HG03565 (cell line): ENCODE data around the gene DDX10.
"Not testable (repeated sequence)": the region's sequence is repeated elsewhere in the genome, so short reads cannot be mapped to it uniquely, and the experiment has no call there.

Experiments
- ATAC-seq: cut with Tn5 transposase; IDR thresholded peaks from one replicate; pipeline ENCODE4 v1.9.1; 2021; ENCODE audit warnings: mild to moderate bottlenecking, moderate library complexity; ENCODE audit not compliant: unreplicated experiment

Gene DDX10

DNA sequence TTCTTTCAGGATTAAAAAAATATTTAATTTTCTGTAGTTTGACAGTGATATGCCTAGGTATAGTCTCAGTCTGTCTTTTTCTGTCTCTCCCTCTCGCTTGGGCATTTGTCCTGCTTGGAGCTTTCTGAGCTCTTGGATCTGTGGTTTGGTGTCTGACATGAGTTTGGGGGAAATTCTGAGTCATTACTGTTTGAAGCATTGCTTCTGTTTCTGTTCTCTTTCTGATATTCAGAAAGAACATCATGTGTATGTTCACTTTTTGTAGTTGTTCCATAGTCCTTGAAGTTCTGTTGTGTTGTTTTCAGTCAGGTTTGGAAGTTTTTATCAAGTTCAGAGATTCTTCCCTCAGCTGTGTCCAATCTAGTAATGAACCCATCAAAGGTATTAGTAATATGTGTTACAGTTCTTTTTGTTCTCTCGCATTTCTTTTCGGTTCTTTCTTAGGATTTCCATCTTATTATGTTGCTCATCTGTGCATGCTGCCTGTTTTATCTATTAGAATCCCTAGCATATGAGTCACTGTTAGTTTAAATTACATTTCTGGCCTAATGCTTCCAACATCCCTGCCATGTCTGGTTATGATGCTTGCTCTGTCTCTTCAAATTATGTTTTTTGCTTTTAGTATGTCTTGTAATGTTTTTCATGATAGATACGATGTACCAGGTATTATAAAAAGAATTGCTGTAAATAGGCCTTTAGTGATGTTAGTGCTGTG is 48.4 kb downstream of the DDX10 start:
- ATAC-seq, result peak; percentile 58

DNA sequence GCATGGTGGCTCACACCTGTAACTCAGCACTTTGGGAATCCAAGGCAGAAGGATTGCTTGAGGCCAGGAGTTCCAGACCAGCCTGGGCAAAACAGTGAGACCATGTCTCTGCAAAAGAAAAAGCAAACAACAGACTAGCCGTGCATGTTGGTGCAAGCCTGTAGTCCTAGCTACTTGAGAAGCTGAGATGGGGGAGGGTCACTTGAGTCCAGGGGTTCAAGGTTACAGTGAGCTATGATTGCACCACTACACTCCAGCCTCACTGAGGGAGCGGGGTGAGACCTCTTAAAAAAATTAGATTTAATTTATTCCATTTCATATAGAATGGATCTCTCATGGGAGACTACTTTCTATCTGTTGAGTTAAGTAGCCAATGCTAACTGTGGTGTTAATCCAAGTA is 50.4 kb downstream of the DDX10 start:
- ATAC-seq, result no peak

DNA sequence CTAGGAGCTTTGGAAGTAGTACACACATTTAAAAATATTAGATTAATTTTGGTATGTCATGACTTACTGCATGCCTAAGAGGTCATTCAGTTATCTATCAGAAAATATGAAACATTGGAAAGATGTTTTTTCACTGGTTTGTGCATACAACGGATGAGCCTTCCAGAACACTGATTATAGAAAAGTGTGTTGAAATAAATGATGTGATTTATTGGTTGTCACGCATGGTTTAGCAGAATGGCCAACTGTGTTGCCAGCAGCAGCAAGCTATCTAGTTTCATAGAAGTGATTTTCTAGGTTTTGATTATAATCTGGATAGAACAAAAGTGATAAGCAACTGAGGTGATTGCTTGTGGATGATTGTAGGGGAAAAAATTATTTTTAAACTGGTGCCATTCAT is 53.6 kb downstream of the DDX10 start:
- no peak for ATAC-seq

DNA sequence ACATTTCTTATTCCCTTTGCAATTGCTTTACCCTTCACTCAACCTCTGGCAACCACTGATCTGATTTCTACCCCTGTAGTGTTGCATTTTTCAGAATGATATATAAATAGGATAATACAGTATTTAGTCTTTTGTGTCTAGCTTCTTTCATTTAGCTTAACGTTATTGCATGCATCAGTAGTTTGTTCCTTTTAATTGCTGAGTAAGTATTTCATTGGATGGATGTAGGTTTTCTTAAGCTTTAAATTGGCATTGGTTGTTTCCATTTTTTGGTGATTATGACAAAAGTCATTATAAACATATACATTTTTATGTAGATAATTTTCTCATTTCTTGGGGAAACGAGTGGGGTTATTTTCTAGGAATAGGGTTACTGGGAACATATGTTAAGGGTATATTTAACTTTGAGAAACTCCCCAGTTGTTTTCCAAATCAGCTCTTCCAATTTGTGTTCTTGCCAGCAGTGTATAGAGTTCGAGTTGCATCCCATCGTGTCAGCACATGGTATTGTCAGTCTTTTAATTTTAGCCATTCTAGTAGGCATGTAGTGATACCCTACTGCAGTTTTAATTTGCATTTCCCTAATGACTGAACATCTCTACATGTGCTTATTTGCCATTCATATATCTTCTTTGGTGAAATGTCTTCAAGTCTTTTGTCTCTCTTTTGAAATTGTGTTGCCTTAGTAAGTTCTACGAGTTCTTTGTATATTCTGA is 60.3 kb downstream of the DDX10 start:
- no peak for ATAC-seq

DNA sequence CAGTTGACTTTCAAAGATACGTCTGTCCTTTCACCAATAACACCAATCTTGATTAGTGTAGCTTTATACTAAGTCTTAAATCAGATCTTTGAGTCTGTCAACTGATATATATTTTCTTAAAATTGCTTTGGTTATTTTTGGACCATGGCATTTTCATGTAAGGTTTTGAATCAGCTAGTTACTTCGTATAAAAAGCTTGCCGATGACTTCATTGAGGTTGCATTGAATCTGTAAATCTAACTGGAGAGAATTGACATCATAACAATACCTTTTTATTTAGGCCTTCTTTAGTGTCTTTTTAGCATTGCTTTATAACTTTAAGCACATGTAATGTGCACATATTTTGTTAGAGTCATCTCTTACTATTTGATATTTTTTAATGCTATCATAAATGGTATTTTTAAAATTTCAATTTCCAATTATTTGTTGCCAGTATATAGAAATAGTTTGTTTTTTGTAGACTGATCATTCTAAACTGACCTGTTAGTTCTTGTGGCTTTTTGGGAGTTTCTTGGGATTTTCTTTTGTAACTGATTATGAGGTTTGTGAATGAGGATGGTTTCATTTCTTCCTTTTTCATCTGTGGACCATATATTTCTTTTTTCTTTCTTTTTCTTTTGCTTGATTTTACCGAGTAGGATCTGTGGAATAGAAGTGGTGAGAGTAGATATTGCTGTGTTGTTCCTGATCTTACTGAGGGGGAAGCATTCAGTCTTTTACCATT is 61.4 kb downstream of the DDX10 start:
- no peak for ATAC-seq

GRCh38 chr11:108727665-108728064 is 62.8 kb downstream of the DDX10 start:
- peak; percentile 33 for ATAC-seq

DNA sequence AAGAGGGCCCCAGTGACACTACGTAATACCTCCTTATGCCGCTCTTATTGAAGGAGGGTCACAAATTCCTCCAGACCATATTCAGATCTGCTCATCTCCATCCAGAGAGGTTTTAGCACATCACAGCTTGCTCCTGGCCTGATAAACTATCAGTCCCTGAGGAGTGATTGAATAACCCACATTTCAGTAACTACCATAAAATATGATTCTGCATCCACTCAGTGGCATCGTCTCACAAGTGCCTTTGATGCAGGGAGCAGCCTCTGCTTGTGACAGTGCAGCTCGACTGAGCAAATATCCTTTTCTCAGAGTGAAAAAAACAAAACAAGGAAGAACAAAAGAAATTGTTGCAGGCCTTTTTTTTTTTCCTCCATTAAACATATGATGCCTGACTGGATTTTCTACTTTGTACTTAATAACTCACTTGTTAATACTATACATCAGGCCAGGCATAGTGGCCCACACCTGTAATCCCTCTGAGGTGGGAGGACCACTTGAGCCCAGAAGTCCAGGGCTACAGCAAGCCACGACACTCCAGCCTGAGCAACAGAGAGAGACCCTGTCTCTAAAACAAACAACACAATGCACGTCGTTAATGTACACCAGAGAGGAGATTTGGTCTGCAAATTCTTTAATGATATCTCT is 64.5 kb downstream of the DDX10 start:
- no peak for ATAC-seq

DNA sequence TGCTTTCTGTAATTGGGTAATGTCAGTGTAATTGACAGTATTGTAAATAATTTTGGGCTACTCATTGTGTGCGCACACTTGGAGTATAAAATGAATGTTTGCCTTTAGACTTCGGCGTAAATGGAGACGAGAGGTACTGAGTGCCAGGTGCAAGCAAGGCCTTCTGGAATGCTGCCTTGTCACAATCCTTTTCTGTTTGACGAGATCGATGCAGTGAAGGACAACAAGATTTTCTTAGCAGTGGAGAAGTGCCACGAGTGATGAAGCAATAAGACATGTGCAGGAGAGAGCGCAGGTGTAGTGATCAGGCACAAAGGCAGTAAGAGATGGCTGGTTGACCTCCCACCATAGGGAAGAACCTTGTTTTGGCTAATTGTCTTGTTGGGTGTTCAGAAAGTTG is 67.5 kb downstream of the DDX10 start:
- no peak for ATAC-seq

GRCh38 chr11:108733479-108734116 is 68.7 kb downstream of the DDX10 start:
- ATAC-seq, result peak; percentile 92

GRCh38 chr11:108734283-108734682 is 69.4 kb downstream of the DDX10 start:
- ATAC-seq, result no peak

GRCh38 chr11:108734956-108735559 is 70.2 kb downstream of the DDX10 start:
- ATAC-seq, result no peak

DNA sequence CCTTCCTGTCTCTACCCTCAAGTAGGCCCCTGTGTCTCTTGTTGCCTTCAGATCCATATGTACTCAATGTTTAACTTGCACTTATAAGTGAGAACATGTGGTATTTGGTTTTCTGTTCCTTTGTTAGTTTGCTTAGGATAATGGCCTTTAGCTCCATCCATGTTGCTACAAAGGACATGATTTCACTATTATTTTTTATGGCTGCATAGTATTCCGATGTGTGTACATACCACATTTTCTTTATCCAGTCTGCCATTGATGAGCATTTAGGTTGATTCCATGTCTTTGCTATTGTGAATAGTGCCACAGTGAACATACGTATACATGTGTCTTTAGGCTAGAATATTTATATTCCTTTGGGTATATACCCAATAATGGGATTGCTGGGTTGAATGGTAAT is 75.3 kb downstream of the DDX10 start:
- not testable (repeated sequence) for ATAC-seq

- ATAC-seq, result no peak
Observed at GRCh38 chr11:108743851-108744250, 79.0 kb downstream of the DDX10 start.

- no peak for ATAC-seq
Observed at GRCh38 chr11:108748968-108749367, 84.1 kb downstream of the DDX10 start.

GRCh38 chr11:108751444-108751843 is 86.6 kb downstream of the DDX10 start:
- ATAC-seq, result peak; percentile 44

DNA sequence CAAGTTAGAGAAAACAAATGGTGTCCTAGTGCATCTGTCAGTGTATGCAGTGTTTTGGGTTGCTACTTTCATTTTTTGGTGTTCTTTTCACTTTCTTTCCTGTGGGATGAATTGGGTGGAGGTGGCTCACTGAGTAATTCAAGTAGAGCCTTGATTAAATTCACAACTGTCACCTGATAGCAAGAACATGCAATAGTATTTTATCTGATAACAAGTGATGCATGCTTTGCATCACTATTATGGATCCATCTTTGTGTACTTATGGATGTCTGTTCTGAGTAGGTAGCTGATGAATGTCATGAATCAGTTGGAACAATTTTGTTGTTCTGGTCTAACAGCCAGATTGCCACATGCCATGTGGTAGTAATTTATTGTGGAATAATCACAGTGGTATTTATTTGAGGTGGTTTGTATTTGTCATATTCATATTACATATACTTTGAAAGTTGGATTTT is 87.5 kb downstream of the DDX10 start:
- no peak for ATAC-seq

DNA sequence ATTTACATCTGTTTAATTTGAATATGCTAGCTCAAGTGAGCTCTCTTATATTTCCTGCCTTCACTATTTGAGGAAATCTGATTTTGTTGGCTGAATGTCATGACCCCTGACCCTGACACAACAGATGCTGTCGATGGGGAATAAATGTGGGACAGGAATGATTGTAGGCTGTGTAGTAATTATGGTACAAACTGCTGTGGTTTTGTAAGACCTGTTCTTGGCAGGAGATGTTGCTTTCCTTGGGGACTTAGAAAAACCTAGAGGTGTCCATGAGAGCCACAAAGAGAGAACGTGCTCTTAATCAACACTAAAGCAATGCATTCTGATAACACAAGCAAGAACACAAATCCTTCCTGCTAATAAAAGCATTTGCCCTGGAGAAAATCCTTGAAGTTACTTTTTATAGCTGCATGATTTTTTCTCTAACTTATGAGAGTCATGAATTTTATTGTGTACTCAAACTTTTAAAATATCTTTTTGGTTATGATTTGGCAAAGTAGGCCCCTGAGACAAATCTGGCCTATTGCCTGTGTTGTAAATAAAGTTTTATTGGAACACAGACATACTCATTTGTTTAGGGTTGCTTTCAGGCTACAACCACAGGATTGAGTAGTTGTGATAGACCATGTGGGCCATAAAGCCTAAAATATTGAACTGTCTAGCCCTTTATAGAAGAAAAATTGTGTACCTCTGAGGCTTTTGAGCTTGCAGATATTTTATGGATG is 90.2 kb downstream of the DDX10 start:
- no peak for ATAC-seq

GRCh38 chr11:108757630-108758029 is 92.8 kb downstream of the DDX10 start:
- ATAC-seq, result no peak

DNA sequence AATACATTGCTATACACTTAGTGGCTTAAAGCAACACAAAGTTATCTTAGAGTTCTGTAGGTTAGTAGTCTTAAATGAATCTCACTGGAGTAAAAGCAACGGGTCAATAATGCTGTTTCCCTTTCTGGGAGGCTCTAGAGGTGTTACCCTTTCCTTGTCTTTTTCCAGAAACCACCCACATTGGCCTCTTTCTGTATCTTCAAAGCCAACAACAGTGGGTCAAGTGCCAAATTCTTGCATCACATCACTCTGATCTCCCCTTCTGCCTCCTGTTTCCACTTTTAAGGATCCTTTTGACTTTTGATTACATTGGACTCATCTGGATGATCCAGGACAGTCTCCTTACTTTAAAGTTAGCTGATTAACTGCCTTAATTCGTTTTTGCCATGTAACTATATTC is 93.6 kb downstream of the DDX10 start:
- no peak for ATAC-seq
